CD4-positive, alpha-beta T cell treated with Interleukin-1 beta for 1 hour (primary cell): ENCODE measurements around the gene EHD1.

Experiments used
- DNase-seq, 2 donors: peaks; one replicate each; pipeline ENCODE4 v3.0.0-alpha.2; 2020 to 2022

EHD1 gene

GRCh38 chr11:64888729-64889511 lies 10.5 kb upstream of the EHD1 start:
- no peak for DNase-seq

GRCh38 chr11:64888406-64888728 lies 9.9 kb upstream of the EHD1 start:
- no peak for DNase-seq

GRCh38 chr11:64887757-64888405 lies 9.5 kb upstream of the EHD1 start:
- DNase-seq: peak; percentile 84 to 85

GRCh38 chr11:64887234-64887756 lies 8.9 kb upstream of the EHD1 start:
- no peak for DNase-seq

GRCh38 chr11:64885367-64886286 lies 7.2 kb upstream of the EHD1 start:
- peak; percentile 44 to 61 for DNase-seq

- no peak for DNase-seq
Observed at GRCh38 chr11:64884019-64884418, 5.6 kb upstream of the EHD1 start.

- no peak for DNase-seq
Observed at GRCh38 chr11:64883575-64883974, 5.2 kb upstream of the EHD1 start.

- no peak for DNase-seq
Observed at GRCh38 chr11:64882243-64882642, 3.8 kb upstream of the EHD1 start.

- no peak for DNase-seq
Observed at GRCh38 chr11:64881476-64881875, 3.1 kb upstream of the EHD1 start.

GRCh38 chr11:64880240-64881001 lies 2.0 kb upstream of the EHD1 start:
- peak in 1 of 2 donors; percentile 64 for DNase-seq

- DNase-seq: peak in 1 of 2 donors; percentile 62
Observed at GRCh38 chr11:64879244-64879900, 951 bp upstream of the EHD1 start.

GRCh38 chr11:64878223-64878493 lies 263 bp downstream of the EHD1 start:
- DNase-seq: no peak

GRCh38 chr11:64877390-64878222 lies 815 bp downstream of the EHD1 start:
- no peak for DNase-seq

- DNase-seq: no peak
Observed at GRCh38 chr11:64876835-64877341, 1.5 kb downstream of the EHD1 start.

- no peak for DNase-seq
Observed at GRCh38 chr11:64876229-64876750, 2.1 kb downstream of the EHD1 start.

GRCh38 chr11:64875369-64876228 lies 2.8 kb downstream of the EHD1 start:
- DNase-seq: no peak

- DNase-seq: peak in 1 of 2 donors; percentile 60
Observed at GRCh38 chr11:64874308-64875240, 3.8 kb downstream of the EHD1 start.

- DNase-seq: no peak
Observed at GRCh38 chr11:64872790-64873488, 5.5 kb downstream of the EHD1 start.
